Measurements from ENCODE around the gene EIPR1. TPM values are rescaled to one million over a fixed set of nuclear protein-coding genes. Genes with fewer than 3 reads are reported as not detected.

EIPR1 gene
- polyA plus RNA-seq, 1 donor (not counting 4 experiments of a cell fraction or from before 2014, with no cell fraction given), result 44.3 TPM

DNA sequence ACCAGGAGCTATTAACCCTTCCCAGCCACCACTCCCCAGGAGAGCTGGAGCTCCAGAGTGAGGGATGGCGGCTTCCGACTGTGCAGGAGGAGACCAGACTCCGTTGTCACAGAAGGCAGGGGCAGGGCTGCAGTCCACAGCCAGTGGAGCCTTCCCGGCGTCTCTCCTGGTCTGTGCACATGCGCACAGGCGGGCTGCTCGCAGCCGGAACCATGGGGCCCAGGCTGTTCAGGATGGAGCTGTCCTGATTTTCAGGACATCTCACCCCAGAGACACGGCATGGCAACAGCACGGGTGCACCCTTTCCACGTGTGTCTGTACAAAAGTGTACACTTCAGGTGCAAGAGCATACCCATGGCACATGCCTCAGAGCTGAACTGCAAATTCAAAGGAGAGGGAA is 28.9 kb downstream of the EIPR1 start:
- no peaks in the 10 kb centered on the region for H3K4me1 ChIP-seq (ENCODE audit: control insufficient read depth, extremely low read depth, insufficient read depth, low read length)
- dilution Hi-C loops (cut with MboI; ENCODE audit: extremely low pct_ligation_motif_present, low sequenced_read_pairs), result no loop called here
- H3K9me3 ChIP-seq (ENCODE audit: control insufficient read depth, low read depth, low read length), result no peaks in the 10 kb centered on the region
- H3K27me3 ChIP-seq (ENCODE audit: control insufficient read depth, extremely low read depth, insufficient read depth, low read length), result no peaks in the 10 kb centered on the region
- H3K36me3 ChIP-seq (ENCODE audit: control insufficient read depth in 2 of 2, extremely low read depth in 1 of 2, insufficient read depth in 2 of 2, low read length in 2 of 2), result peaks cover 0 to 10% of the 10 kb centered on the region in 2 experiments
- no peaks in the 10 kb centered on the region for H3K9me1 ChIP-seq (ENCODE audit: control insufficient read depth, extremely low read depth, insufficient read depth, low read length)
- no peak overlapping the region for H3K4me2 ChIP-seq (ENCODE audit: control insufficient read depth, extremely low read depth, insufficient read depth, low read depth, low read length)
- no peak for DNase-seq (ENCODE audit: low read depth, low spot score)
- FAIRE-seq, result no peak
- H3K4me3 ChIP-seq (ENCODE audit: control insufficient read depth in 2 of 3, extremely low read depth in 1 of 3, insufficient read depth in 2 of 3, low read depth in 1 of 3, low read length in 3 of 3), result no peak overlapping the region
- no peak for TF ChIP-seq EZH2 (IDR thresholded peaks at IDR 0.05; ENCODE audit: low read length)
- TF ChIP-seq CTCF (optimal IDR thresholded peaks at IDR 0.05 in 1 of 3, IDR thresholded peaks at IDR 0.05 in 1 of 3, conservative IDR thresholded peaks at IDR 0.05 in 1 of 3; ENCODE audit: extremely low read depth in 1 of 3, insufficient read depth in 2 of 3, low read length in 3 of 3), result no peak
- no peak overlapping the region for H3K9ac ChIP-seq (ENCODE audit: control insufficient read depth, extremely low read depth, insufficient read depth, low read length)
- no peak overlapping the region for H3K27ac ChIP-seq (ENCODE audit: control insufficient read depth, insufficient read depth, low read length)
- H3K79me2 ChIP-seq (ENCODE audit: control insufficient read depth, insufficient read depth, low read length), result no peaks in the 10 kb centered on the region
- H4K20me1 ChIP-seq (ENCODE audit: control insufficient read depth, extremely low read depth, insufficient read depth, low read length), result no peaks in the 10 kb centered on the region
- H2AFZ ChIP-seq (ENCODE audit: control insufficient read depth, low read length), result no peak overlapping the region

GRCh38 chr2:3345621-3346020 is 32.0 kb downstream of the EIPR1 start:
- DNase-seq (ENCODE audit: low read depth, low spot score) (no peak), FAIRE-seq (no peak)
- Histone ChIP-seq H3K4me3 (ENCODE audit: control insufficient read depth in 2 of 3, extremely low read depth in 1 of 3, insufficient read depth in 2 of 3, low read depth in 1 of 3, low read length in 3 of 3) (no peak overlapping the region), H3K4me1 (ENCODE audit: control insufficient read depth, extremely low read depth, insufficient read depth, low read length) (no peaks in the 10 kb centered on the region), H3K9ac (ENCODE audit: control insufficient read depth, extremely low read depth, insufficient read depth, low read length) (no peak overlapping the region), H3K36me3 (ENCODE audit: control insufficient read depth in 2 of 2, extremely low read depth in 1 of 2, insufficient read depth in 2 of 2, low read length in 2 of 2) (peaks cover 0 to 8% of the 10 kb centered on the region in 2 experiments), H4K20me1 (ENCODE audit: control insufficient read depth, extremely low read depth, insufficient read depth, low read length) (no peaks in the 10 kb centered on the region), H2AFZ (ENCODE audit: control insufficient read depth, low read length) (no peak overlapping the region), H3K79me2 (ENCODE audit: control insufficient read depth, insufficient read depth, low read length) (no peaks in the 10 kb centered on the region), H3K9me1 (ENCODE audit: control insufficient read depth, extremely low read depth, insufficient read depth, low read length) (no peaks in the 10 kb centered on the region), H3K9me3 (ENCODE audit: control insufficient read depth, low read depth, low read length) (no peaks in the 10 kb centered on the region), H3K27ac (ENCODE audit: control insufficient read depth, insufficient read depth, low read length) (no peak overlapping the region), H3K27me3 (ENCODE audit: control insufficient read depth, extremely low read depth, insufficient read depth, low read length) (no peaks in the 10 kb centered on the region), H3K4me2 (ENCODE audit: control insufficient read depth, extremely low read depth, insufficient read depth, low read depth, low read length) (no peak overlapping the region)
- dilution Hi-C loops (cut with MboI; ENCODE audit: extremely low pct_ligation_motif_present, low sequenced_read_pairs), result no loop called here
- TF ChIP-seq EZH2 (IDR thresholded peaks at IDR 0.05; ENCODE audit: low read length) (no peak), CTCF (optimal IDR thresholded peaks at IDR 0.05 in 1 of 3, IDR thresholded peaks at IDR 0.05 in 1 of 3, conservative IDR thresholded peaks at IDR 0.05 in 1 of 3; ENCODE audit: extremely low read depth in 1 of 3, insufficient read depth in 2 of 3, low read length in 3 of 3) (no peak)
